ENCODE measurements around the gene DSCAML1.

The DSCAML1 gene

GRCh38 chr11:117396970-117397369, 400.0 kb downstream of the DSCAML1 start:
- DNase-seq (ENCODE audit: low spot score) = no peak

- no peak for DNase-seq (ENCODE audit: low spot score)
These were observed 401.5 kb downstream of the DSCAML1 start for GRCh38 chr11:117395476-117395875.

GRCh38 chr11:117394221-117394925, 402.6 kb downstream of the DSCAML1 start:
- DNase-seq (ENCODE audit: low spot score) = no peak

GRCh38 chr11:117392979-117393378, 404.0 kb downstream of the DSCAML1 start:
- no peak for DNase-seq (ENCODE audit: low spot score)

- no peak for DNase-seq (ENCODE audit: low spot score)
These were observed 404.9 kb downstream of the DSCAML1 start for GRCh38 chr11:117392001-117392690.

- DNase-seq (ENCODE audit: low spot score) = no peak
These were observed 405.8 kb downstream of the DSCAML1 start for GRCh38 chr11:117391181-117391580.

GRCh38 chr11:117390743-117391142, 406.3 kb downstream of the DSCAML1 start:
- DNase-seq (ENCODE audit: low spot score) = no peak

- no peak for DNase-seq (ENCODE audit: low spot score)
These were observed 408.8 kb downstream of the DSCAML1 start for GRCh38 chr11:117387992-117388755.

GRCh38 chr11:117385906-117386305, 411.1 kb downstream of the DSCAML1 start:
- no peak for DNase-seq (ENCODE audit: low spot score)

GRCh38 chr11:117385471-117385870, 411.5 kb downstream of the DSCAML1 start:
- DNase-seq (ENCODE audit: low spot score) = no peak

GRCh38 chr11:117384045-117384444, 413.0 kb downstream of the DSCAML1 start:
- DNase-seq (ENCODE audit: low spot score) = no peak

- DNase-seq (ENCODE audit: low spot score) = no peak
These were observed 414.3 kb downstream of the DSCAML1 start for GRCh38 chr11:117382746-117383145.

GRCh38 chr11:117381481-117382387, 415.3 kb downstream of the DSCAML1 start:
- no peak for DNase-seq (ENCODE audit: low spot score)

- DNase-seq (ENCODE audit: low spot score) = no peak
These were observed 416.3 kb downstream of the DSCAML1 start for GRCh38 chr11:117380676-117381075.

- no peak for DNase-seq (ENCODE audit: low spot score)
These were observed 417.8 kb downstream of the DSCAML1 start for GRCh38 chr11:117378976-117379865.
